Stimulated activated memory B cell treated with anti-CD40 and anti-IgM and Interleukin-4, amounts not matched to agents 10 μg/mL and 1 μg/mL and 100 μg/mL, for 72 hours (primary cell): ENCODE results near the gene MTFR1L.

Experiments
- ATAC-seq: fragments of 150-1000 bp; cut with Tn5 transposase; 2 replicates; pipeline ENCODE4 v1.10.0; 2021
- H3K27ac Mint-ChIP-seq: one replicate; pipeline ENCODE4 v1.8.0; 2022; ENCODE audit warnings: mild to moderate bottlenecking, mixed read lengths
- H3K27me3 Mint-ChIP-seq: one replicate; pipeline ENCODE4 v1.8.0; 2022; ENCODE audit warnings: mixed read lengths
- H3K36me3 Mint-ChIP-seq: one replicate; pipeline ENCODE4 v1.8.0; 2022; ENCODE audit warnings: mixed read lengths
- H3K4me1 Mint-ChIP-seq: one replicate; pipeline ENCODE4 v1.8.0; 2022; ENCODE audit warnings: mixed read lengths
- H3K4me3 Mint-ChIP-seq: one replicate; pipeline ENCODE4 v1.8.0; 2022; ENCODE audit warnings: mild to moderate bottlenecking, moderate library complexity, mixed read lengths
- H3K9me3 Mint-ChIP-seq: one replicate; pipeline ENCODE4 v1.8.0; 2022; ENCODE audit warnings: mixed read lengths

The MTFR1L gene

DNA sequence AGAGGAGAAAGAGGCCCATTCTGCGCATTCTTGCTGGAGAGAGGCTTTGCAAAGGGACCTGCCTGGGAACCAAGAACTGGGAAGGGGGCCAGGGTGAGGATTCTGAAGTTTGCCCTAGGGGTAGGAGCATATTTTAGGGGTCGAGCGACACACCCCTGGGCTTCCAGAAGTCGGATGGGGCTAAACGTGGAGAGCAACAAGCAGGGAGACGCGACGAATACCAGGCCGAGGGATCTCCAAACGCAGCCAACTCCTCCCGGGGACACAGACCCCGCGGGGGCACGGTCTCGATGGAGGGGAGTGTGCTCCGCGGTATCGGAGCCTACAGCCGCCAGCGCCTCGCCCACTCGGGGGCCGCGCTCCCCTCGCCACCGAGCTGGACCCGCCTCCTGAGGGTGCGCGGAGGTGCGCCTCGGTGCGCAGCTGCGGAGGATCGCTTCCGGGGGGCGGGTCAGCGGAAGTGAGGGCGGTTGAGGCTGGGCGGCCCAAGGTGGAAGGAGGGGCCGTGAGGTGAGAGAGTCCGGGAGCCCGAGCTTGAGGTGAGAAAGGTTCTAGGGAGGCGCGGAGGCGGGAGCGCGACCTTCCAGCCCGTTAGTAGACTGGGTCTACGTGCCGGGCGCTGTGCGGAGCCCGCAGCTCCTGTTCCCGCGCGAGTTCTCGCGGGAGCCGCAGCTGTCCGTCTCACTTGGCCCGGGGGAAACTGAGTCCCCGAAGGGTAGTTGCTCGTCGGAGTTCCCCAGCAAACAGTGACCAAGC lies at the start of gene MTFR1L:
Gene MTFR1L, plus strand, starts transcription at position 464 of the 756 bp plus-strand sequence. CDS start 3,151 bp downstream, outside the sequence.
- peak; percentile 95 for ATAC-seq
- Mint-ChIP-seq H3K9me3 (no peaks in the 10 kb centered on the region), H3K27ac (peak within 1 kb of the TSS; percentile 90)

DNA sequence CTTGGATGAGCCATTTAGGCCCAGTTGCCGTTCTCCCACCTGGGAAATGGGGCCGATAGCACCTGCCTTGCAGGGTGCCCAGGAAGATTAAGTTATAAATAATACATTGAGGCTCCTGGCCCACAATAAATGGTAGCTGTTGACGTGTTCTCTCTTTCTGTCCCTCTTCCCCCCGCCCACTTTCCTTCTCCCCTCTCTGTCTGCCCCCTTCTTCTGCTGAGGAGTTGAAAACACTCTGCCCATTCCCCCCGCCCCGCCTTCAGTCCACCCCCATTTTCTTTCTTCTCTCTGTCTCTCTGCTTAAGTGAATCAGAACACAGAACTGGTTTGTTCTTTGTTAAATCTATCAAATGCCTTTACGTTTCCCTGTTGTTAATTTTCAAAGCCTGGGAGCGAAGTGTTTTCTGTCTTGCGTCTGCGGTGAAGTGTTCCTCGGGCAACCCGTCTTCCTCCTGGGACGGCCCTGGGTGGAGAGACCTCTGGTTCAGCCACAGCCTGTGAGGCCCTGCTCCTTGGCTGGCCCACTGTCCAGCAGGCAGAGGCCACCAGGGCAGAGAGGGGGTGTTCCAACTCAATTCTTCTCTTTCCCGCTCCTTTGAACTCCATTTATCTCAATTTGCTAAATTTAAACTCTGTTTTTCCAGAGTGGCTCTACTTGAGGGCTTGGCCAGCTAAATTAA lies 49.1 kb upstream of the MTFR1L start:
- peaks cover 51% of the 10 kb centered on the region for H3K27me3 Mint-ChIP-seq
- no peaks in the 10 kb centered on the region for H3K9me3 Mint-ChIP-seq
- no peaks in the 10 kb centered on the region for H3K36me3 Mint-ChIP-seq
- H3K4me1 Mint-ChIP-seq, result peaks cover 41% of the 10 kb centered on the region
- ATAC-seq, result no peak
- H3K27ac Mint-ChIP-seq, result peak overlapping the region; percentile 18
- no peak overlapping the region for H3K4me3 Mint-ChIP-seq

More for the DNA sequence above, at the start of gene MTFR1L:
- H3K4me3 Mint-ChIP-seq, result peak within 1 kb of the TSS; percentile 88
- no peaks in the 10 kb centered on the region for H3K27me3 Mint-ChIP-seq
- H3K4me1 Mint-ChIP-seq, result peaks cover 32% of the 10 kb centered on the region
- no peaks in the 10 kb centered on the region for H3K36me3 Mint-ChIP-seq

DNA sequence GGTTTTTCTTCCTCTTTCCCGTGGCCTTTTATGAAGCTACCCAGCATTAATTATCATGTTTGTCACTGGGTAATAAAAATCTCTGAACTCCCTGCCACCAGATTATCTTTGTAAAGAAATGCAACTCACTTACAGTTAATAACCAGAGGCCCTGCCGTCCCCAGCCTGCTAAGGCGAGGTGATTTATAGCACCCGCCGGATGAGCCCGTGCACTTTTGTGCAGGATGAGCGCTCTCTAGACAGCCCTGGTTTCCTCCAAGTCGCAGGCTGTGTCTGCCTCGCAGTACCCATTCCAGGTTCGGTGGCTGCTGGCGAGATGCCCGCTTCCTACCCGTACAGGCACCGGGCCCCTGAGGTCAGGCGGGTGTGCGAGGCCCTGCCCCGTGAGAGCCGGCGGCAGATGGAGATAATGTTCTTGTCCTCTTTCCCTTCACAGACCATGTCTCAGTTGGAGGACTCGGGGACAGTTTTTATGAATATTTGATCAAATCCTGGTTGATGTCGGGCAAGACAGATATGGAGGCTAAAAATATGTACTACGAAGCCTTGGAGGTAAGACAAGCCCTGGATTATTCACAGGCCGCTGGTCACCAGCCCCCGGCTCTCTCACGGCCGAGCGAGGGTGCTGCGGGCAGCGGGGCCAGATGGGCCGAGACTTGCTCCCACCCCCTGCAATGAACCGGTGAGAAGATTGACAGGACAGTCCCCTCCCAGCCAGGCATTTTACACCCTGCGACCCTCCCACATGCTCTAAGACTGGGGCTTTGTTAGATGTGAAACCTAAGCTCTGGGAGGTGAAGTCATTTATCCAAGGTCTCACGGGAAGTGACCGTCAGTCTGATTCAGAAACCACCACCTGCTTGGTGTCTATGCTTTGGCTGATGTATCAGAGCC lies 48.3 kb upstream of the MTFR1L start:
- H3K4me1 Mint-ChIP-seq, result peaks cover 42% of the 10 kb centered on the region
- peaks cover 51% of the 10 kb centered on the region for H3K27me3 Mint-ChIP-seq
- no peak overlapping the region for H3K4me3 Mint-ChIP-seq
- H3K27ac Mint-ChIP-seq, result peak overlapping the region; percentile 18
- no peaks in the 10 kb centered on the region for H3K9me3 Mint-ChIP-seq
- no peaks in the 10 kb centered on the region for H3K36me3 Mint-ChIP-seq
- ATAC-seq, result no peak

DNA sequence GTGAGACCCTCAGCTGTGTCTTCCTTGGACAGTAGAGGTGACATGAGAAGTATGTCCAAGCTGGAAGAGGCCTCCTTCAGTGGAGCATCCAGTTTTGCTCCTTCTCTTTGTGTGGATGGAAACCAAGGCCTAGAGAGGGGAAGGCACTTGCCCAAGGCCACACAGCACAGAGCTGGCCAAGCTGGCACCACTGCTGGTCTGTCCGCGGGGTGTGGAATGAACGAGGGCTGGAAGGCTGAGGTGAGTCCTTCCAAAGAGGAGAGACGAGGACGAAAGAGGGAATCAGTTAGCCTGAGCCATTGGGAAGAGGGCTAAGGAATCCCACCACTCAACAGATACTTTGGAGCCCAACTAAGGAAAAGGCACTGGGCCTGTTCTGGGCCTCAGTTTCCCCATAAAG lies 47.6 kb upstream of the MTFR1L start:
- H3K9me3 Mint-ChIP-seq, result no peaks in the 10 kb centered on the region

DNA sequence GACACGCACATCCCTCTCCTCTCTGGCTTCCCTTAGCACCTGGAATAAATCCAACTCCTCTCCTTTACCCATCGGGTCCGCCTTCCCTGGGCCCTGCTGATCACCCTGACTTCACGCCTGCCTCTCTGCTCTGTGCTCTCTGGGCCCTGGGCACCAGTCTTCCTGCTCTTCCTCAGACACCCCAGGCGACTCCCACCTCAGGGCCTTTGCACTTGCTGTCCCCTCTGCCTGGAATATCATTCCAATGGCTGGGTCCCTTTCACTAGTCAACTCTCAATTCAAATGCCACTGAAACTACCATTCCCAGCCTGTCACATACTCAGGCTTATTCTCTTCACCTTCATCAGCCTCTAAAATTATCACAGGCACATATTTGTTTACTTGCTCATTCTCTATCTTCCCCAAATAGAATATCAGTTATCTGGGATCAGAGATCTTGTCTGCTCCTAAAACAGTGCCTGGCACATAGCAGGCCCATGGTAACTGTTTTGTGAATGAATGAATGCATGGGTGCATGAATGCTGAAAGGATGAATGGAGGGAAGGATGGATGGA lies 47.0 kb upstream of the MTFR1L start:
- ATAC-seq, result no peak
- peak overlapping the region; percentile 18 for H3K27ac Mint-ChIP-seq
- H3K4me3 Mint-ChIP-seq, result no peak overlapping the region
- no peaks in the 10 kb centered on the region for H3K9me3 Mint-ChIP-seq
- no peaks in the 10 kb centered on the region for H3K36me3 Mint-ChIP-seq
- peaks cover 51% of the 10 kb centered on the region for H3K27me3 Mint-ChIP-seq
- H3K4me1 Mint-ChIP-seq, result peaks cover 48% of the 10 kb centered on the region

More for the DNA sequence above, 47.6 kb upstream of the MTFR1L start:
- no peak for ATAC-seq
- H3K27me3 Mint-ChIP-seq, result peaks cover 51% of the 10 kb centered on the region
- peak overlapping the region; percentile 18 for H3K27ac Mint-ChIP-seq
- no peaks in the 10 kb centered on the region for H3K36me3 Mint-ChIP-seq
- H3K4me1 Mint-ChIP-seq, result peaks cover 42% of the 10 kb centered on the region
- H3K4me3 Mint-ChIP-seq, result no peak overlapping the region

DNA sequence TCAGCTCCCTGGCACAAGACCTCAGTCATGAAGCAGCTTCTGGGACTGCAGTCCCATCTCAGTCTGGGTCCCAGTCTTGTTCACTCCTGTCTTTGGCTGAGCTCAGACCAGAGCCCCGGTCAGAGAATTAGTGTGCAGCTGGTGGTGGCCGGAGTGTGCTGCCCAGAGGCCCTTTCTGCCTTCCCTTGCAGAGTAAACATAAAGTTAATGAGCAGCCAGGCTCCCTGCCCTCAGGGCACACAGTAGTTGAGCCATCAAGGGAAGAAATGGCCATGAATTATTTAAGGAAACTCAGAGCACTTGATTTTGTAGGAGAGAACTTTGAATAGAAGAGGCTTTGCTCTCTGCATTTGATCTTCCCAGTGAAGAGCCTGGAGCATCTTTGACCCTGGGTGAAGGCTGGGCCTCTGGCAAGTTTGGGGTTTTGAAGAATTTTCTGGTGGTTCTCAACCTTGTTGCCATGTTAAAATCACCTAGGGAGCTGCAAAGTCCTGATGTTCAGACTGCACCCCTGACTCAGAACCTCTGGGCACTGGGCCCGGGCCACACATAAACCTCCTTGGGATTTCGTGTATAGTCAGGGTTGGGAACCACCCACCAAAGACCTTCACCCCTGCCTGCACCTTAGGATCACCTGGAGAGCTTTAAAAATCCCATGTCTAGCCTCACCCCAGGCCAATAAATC lies 46.2 kb upstream of the MTFR1L start:
- ATAC-seq, result no peak
- H3K27me3 Mint-ChIP-seq, result peaks cover 47% of the 10 kb centered on the region
- H3K4me1 Mint-ChIP-seq, result peaks cover 56% of the 10 kb centered on the region
- no peak overlapping the region for H3K4me3 Mint-ChIP-seq
- no peaks in the 10 kb centered on the region for H3K36me3 Mint-ChIP-seq
- no peaks in the 10 kb centered on the region for H3K9me3 Mint-ChIP-seq
- H3K27ac Mint-ChIP-seq, result peak overlapping the region; percentile 78

DNA sequence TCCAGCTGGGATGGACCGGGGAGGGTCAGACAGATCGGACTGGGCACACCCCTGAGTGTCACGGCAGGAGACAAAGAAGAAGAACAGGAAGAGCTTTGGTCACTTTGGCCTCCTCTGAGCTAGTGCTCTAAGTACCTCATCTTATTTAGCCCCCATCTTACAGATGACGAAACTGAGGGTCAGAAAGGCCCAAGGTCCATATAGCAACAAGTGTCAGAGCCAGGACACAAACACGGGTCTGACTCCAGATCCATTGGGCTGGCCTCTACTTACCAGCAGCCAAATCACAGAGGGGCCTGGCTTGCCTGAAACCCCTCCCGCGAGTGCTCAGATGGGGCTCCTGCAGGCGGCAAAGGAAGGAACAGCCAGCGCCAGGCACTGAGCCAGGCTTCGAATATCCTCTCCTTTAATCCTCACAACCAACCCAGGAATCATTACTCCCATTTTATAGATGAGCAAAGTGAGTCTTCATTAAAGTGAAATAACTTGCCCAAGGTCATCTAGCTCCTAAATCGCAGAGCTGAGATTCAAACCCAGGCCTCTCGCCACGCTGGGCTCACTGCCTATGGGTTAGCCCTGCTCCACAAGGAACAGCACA lies 45.4 kb upstream of the MTFR1L start:
- H3K4me1 Mint-ChIP-seq, result peaks cover 60% of the 10 kb centered on the region
- H3K27ac Mint-ChIP-seq, result peak overlapping the region; percentile 78
- H3K4me3 Mint-ChIP-seq, result no peak overlapping the region
- H3K9me3 Mint-ChIP-seq, result no peaks in the 10 kb centered on the region
- no peak for ATAC-seq
- H3K36me3 Mint-ChIP-seq, result no peaks in the 10 kb centered on the region
- H3K27me3 Mint-ChIP-seq, result peaks cover 40% of the 10 kb centered on the region

DNA sequence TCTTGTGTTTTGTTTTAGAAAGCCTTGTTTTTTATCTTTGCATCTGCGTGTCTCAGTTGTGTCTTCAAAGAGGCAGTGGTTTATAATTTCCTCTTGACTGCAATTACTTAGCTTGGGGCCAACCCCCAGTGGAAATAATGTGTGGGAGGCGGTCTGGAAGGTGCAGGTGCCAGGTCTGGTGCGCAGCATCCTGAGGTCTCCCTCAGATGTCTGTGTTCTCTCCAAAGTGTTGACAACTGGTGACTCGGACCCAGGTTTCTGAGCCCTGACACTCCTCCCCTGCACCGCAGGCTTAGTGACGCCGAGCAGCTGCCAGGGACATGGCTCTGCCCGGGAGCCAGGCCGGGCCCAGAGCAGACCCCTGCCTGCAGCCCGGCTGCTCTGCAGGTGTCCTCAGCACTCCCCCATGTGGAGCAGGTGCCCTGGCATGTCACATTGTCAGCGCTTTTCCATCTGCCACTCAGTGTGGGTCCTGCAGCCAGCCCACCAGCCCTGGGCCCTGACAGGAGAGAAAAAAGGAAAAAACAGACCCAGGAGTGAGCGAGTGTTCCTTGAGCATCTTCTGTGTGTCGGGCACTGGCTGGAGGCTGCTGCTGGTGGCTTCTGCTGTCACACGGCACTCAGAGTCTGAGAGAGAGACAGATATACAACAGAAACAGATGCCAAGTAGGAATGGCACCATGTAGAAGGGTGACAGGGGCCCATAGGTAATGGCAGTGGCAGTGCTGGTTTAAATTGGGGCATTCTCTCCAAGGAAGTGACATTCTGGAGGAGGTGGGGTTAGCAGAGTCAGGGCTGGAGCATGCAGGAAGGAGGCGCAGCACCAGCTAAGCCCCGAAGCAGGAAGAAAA lies 44.6 kb upstream of the MTFR1L start:
- H3K4me3 Mint-ChIP-seq, result peak overlapping the region; percentile 52
- H3K27me3 Mint-ChIP-seq, result peaks cover 31% of the 10 kb centered on the region
- ATAC-seq, result peak; percentile 91
- H3K36me3 Mint-ChIP-seq, result no peaks in the 10 kb centered on the region
- H3K9me3 Mint-ChIP-seq, result no peaks in the 10 kb centered on the region
- H3K4me1 Mint-ChIP-seq, result peaks cover 59% of the 10 kb centered on the region
- H3K27ac Mint-ChIP-seq, result peak overlapping the region; percentile 78

DNA sequence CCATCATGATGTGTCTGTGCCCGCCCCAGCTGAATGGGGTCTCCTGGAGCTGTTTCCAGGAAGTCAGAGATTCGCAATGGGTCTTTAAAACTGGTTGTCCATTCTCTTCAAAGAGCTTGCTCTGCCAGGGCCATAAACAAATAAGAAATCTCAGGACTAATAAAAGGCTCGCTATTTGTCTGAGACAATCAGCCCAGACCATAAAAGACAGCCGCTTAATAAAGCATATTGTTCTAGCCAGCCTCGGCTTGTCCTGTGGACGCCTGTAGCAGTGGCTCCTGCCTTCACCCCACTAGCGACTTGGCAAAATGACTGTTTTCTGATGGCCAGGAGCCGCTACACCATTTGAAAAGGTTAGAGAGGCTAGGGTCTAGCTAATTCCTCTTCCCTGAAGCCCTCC lies 40.4 kb upstream of the MTFR1L start:
- Mint-ChIP-seq H3K4me1 (peaks cover 32% of the 10 kb centered on the region), H3K27me3 (peaks cover 15% of the 10 kb centered on the region), H3K27ac (no peak overlapping the region), H3K9me3 (no peaks in the 10 kb centered on the region), H3K36me3 (no peaks in the 10 kb centered on the region), H3K4me3 (no peak overlapping the region)
- no peak for ATAC-seq

DNA sequence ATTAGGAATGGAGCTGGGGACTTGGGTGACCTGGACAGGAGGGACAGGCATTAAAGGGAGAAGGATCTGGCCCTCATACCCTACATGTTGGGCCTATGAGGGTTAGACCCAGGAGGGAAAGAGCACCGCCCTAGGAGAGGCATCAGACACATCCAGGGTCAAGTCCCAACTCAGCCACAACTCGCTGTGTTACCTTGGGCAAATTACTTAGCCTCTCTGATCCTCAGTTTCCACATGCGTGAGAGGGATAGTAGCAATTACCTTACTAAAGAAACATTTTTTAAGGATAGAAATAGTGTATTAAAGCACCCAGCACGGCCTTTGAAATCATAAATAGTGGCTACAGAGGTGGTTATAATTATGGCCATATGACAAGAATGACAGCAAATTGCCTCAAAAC lies 39.9 kb upstream of the MTFR1L start:
- H3K4me3 Mint-ChIP-seq, result no peak overlapping the region
- peaks cover 15% of the 10 kb centered on the region for H3K27me3 Mint-ChIP-seq
- H3K4me1 Mint-ChIP-seq, result peaks cover 27% of the 10 kb centered on the region
- H3K36me3 Mint-ChIP-seq, result no peaks in the 10 kb centered on the region
- no peaks in the 10 kb centered on the region for H3K9me3 Mint-ChIP-seq
- no peak overlapping the region for H3K27ac Mint-ChIP-seq
- no peak for ATAC-seq

DNA sequence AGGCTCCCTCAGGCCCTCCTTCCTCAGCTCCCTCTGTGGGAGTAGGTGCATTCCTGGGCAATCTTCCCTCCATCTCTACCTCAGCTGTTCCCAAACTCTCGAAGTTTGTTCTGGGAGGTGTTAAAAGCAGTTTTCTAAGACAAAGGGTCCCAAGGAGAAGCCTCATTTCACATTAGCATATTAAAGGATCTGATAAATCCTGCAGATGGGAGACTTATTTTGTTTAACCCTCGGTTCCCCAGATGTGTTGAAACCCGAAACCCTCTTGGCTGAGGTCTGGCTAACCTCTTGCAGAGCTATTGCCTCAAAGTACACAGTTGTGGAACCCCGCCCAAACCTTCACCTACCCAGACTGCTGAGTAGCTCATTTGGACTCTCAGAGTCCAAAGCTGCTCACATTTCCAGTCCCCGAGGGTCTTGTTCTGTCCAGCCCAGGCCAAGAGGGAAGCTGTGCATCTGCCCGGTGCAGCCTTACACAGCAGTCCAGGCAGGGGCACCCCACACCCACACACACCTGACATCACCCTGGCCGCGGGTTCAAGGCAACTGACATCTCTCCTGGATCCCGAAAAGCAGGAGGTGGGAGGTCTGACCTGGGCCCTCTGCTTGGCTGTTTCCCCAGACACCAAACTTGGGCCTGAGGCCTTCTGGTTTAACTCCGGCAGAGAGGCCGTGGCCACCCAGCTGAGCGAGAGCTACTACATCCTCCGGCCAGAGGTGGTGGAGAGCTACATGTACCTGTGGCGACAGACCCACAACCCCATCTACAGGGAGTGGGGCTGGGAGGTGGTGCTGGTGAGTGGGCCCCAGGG lies 39.2 kb upstream of the MTFR1L start:
- Mint-ChIP-seq H3K9me3 (no peaks in the 10 kb centered on the region), H3K27me3 (peaks cover 15% of the 10 kb centered on the region), H3K4me3 (no peak overlapping the region), H3K36me3 (no peaks in the 10 kb centered on the region), H3K4me1 (peaks cover 20% of the 10 kb centered on the region), H3K27ac (no peak overlapping the region)
- no peak for ATAC-seq

DNA sequence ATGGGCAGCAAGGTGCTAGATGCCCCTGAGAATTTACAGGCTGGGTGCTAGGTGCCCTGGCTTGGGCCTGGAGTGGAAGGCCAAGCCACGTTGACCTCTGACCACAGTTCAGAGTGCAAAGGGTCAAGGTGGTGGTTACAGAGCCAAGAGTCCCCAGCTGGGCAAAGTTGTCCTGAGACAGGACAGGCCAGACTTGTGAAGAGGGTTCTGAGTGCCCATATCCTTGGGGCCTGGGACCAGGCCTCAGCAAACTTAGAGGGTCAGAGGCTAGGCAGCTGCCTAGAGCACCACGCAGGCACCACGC lies 38.7 kb upstream of the MTFR1L start:
- no peak overlapping the region for H3K4me3 Mint-ChIP-seq
- peaks cover 17% of the 10 kb centered on the region for H3K4me1 Mint-ChIP-seq
- no peak for ATAC-seq
- H3K27me3 Mint-ChIP-seq, result peaks cover 15% of the 10 kb centered on the region
- H3K27ac Mint-ChIP-seq, result no peak overlapping the region
- no peaks in the 10 kb centered on the region for H3K36me3 Mint-ChIP-seq
- H3K9me3 Mint-ChIP-seq, result no peaks in the 10 kb centered on the region

DNA sequence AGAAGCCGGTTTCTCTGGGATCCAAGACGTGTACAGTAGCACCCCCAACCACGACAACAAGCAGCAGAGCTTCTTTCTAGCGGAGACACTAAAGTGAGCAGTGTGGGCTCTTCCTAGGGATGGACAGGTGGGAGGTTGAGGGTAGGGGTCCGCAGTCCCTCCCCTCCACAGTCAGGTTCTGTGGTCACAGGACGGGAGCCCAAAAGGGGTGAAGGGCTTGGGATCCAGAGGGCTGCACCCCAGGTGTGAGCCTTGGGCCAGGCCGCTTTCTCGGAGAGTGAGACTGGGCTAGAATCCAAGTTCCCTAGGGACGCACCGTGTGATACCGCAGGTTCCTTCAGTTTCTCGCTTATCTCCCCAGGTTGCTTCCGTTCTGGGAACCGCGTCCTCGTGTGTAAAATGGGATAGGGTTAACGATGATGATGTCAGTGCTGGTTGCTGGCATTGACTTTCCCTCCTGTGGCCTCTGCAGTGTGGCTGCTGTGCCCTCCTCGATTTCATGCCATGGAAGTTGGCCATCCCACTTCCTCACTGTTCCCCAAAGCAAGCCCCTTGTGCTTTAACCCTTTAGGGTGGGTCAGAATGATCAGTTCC lies 37.0 kb upstream of the MTFR1L start:
- Mint-ChIP-seq H3K36me3 (no peaks in the 10 kb centered on the region), H3K9me3 (no peaks in the 10 kb centered on the region), H3K4me3 (no peak overlapping the region), H3K4me1 (peaks cover 12% of the 10 kb centered on the region), H3K27ac (no peak overlapping the region), H3K27me3 (peaks cover 15% of the 10 kb centered on the region)
- ATAC-seq, result no peak
